22Rv1 (cell line): Measurements from ENCODE around the gene TMPRSS7.

Experiments used
- H3K27ac ChIP-seq: fragments of 450-650 bp; 2 replicates; pipeline ENCODE4 v1.5.1; 2017
- CTCF ChIP-seq: fragments of 450-650 bp; IDR thresholded peaks from 2 replicates; pipeline ENCODE4 v1.5.1; 2017; ENCODE audit warnings: mild to moderate bottlenecking
- ZFX ChIP-seq: fragments of 450-650 bp; IDR thresholded peaks from 2 replicates; pipeline ENCODE4 v1.6.1; 2017; ENCODE audit warnings: antibody characterized with exemption, borderline replicate concordance

TMPRSS7 gene

GRCh38 chr3:112004669-112005068 is 29.9 kb upstream of the TMPRSS7 start:
- H3K27ac ChIP-seq, result no peak overlapping the region
- TF ChIP-seq ZFX (no peak), CTCF (no peak)

GRCh38 chr3:112005091-112005672 is 29.4 kb upstream of the TMPRSS7 start:
- H3K27ac ChIP-seq, result no peak overlapping the region
- no peak for TF ChIP-seq CTCF
- TF ChIP-seq ZFX, result no peak

- TF ChIP-seq CTCF (no peak), ZFX (no peak)
- H3K27ac ChIP-seq, result no peak overlapping the region
These were observed 26.9 kb upstream of the TMPRSS7 start for GRCh38 chr3:112007633-112008032.

- no peak for TF ChIP-seq ZFX
- no peak for TF ChIP-seq CTCF
- H3K27ac ChIP-seq, result no peak overlapping the region
These were observed 24.9 kb upstream of the TMPRSS7 start for GRCh38 chr3:112009670-112010069.

- no peak overlapping the region for H3K27ac ChIP-seq
- TF ChIP-seq CTCF (no peak), ZFX (no peak)
These were observed 23.9 kb upstream of the TMPRSS7 start for GRCh38 chr3:112010636-112011035.

GRCh38 chr3:112011376-112011940 is 23.1 kb upstream of the TMPRSS7 start:
- TF ChIP-seq ZFX, result no peak
- no peak for TF ChIP-seq CTCF
- H3K27ac ChIP-seq, result no peak overlapping the region

- no peak overlapping the region for H3K27ac ChIP-seq
- TF ChIP-seq CTCF (no peak), ZFX (no peak)
These were observed 22.1 kb upstream of the TMPRSS7 start for GRCh38 chr3:112012205-112012992.
